HL-60 (cell line): ENCODE data around the gene ADIPOR2.

ENCODE experiments used
- GABPA ChIP-seq: IDR thresholded peaks from 2 replicates; pipeline ENCODE4 v1.6.1; 2012; ENCODE audit warnings: low read depth
- POLR2AphosphoS5 ChIP-seq: IDR thresholded peaks from 2 replicates; pipeline ENCODE4 v1.6.1; 2012; ENCODE audit warnings: low read depth
- REST ChIP-seq: IDR thresholded peaks from 2 replicates; pipeline ENCODE4 v1.6.1; 2012; ENCODE audit warnings: low read depth; ENCODE audit not compliant: insufficient replicate concordance
- TF ChIP-seq, protein P1 (sequence below): IDR thresholded peaks from one replicate; pipeline ENCODE4 v1.5.1; 2011; ENCODE audit warnings: low read length, control low read depth, inconsistent platforms; ENCODE audit not compliant: insufficient read depth

GRCh38 chr12:1769809-1770494 is 79.1 kb downstream of the ADIPOR2 start:
- no peak for TF ChIP-seq REST
- no peak for TF ChIP-seq POLR2AphosphoS5
- TF ChIP-seq, protein P1, sequence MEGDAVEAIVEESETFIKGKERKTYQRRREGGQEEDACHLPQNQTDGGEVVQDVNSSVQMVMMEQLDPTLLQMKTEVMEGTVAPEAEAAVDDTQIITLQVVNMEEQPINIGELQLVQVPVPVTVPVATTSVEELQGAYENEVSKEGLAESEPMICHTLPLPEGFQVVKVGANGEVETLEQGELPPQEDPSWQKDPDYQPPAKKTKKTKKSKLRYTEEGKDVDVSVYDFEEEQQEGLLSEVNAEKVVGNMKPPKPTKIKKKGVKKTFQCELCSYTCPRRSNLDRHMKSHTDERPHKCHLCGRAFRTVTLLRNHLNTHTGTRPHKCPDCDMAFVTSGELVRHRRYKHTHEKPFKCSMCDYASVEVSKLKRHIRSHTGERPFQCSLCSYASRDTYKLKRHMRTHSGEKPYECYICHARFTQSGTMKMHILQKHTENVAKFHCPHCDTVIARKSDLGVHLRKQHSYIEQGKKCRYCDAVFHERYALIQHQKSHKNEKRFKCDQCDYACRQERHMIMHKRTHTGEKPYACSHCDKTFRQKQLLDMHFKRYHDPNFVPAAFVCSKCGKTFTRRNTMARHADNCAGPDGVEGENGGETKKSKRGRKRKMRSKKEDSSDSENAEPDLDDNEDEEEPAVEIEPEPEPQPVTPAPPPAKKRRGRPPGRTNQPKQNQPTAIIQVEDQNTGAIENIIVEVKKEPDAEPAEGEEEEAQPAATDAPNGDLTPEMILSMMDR, result no peak
- no peak for TF ChIP-seq GABPA
